GM19240 (cell line): ENCODE measurements around the gene LILRA6.

ENCODE experiments used
- DNase-seq: peaks from one replicate; pipeline ENCODE4 v3.0.0; 2011; ENCODE audit warnings: low spot score; ENCODE audit not compliant: insufficient read length

LILRA6 gene

DNA sequence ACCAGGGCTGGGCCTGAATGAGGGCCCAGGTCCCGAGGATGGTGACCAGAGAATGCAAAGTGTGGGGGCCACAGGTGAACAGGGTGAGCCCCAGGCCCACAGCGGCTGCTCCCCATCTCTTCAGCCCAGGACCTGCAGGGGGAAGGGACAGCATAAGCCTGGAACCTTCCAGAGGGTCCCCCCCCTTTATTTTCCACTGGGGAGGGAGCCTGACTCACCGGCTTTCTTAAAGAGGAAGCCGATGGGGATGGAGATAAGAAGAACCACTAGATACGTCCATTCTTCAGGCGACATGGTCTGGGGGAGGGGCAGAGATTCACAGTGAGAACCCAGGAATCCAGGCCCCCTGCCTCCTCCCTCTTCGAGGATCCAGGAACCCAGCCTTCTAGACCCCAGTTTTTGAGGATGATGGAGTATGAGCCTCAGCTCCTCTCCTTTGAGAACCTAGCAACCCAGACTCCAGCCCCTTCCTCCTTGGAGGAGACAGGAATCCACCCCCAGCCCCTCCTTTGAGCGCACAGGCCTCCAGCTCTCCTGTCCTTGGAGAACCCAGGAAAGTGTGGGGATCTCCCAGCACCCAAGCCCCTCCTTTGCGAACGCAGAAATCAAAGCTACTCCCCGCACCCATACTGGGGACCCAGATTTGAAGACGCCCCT lies 54.2 kb downstream of the LILRA6 start:
- DNase-seq = no peak

DNA sequence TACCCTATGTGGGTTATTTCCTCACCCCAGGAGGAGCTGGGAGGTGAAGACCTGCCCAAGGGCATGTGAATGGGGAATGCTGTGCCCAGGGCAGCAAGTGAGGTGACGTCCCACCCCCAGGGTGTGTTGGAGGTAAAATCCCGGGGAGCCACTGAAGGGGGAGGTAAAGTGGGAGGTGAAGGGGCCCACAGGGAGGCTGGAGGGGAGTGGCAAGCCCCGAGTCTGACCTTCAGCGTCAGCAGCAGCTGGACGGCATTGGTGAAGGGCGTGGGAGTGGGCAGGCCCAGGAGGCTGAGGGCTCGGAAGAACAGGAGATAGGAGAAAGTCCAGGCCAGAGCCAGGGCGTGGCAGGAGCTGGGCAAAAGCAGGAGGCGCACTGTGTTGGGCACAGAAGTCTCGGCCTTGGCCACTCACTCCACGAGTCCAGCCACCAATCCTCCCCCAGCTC lies 55.6 kb downstream of the LILRA6 start:
- DNase-seq = no peak
